Epithelial cell of esophagus (primary cell): ENCODE measurements around the gene NOL4L.

Experiments used
- DNase-seq: peaks from one replicate; pipeline ENCODE4 v3.0.0; 2010; ENCODE audit warnings: low read depth
- H3K4me3 ChIP-seq: 2 replicates; pipeline ENCODE4 v1.5.1; 2011; ENCODE audit warnings: mild to moderate bottlenecking, low read length, control low read depth
- TF ChIP-seq, protein P1 (sequence below): IDR thresholded peaks from 2 replicates; pipeline ENCODE4 v1.5.1; 2011; ENCODE audit warnings: low read depth, mild to moderate bottlenecking, low read length, control low read depth, inconsistent platforms; ENCODE audit not compliant: insufficient read depth; ENCODE audit errors: missing control alignments

The NOL4L gene

DNA sequence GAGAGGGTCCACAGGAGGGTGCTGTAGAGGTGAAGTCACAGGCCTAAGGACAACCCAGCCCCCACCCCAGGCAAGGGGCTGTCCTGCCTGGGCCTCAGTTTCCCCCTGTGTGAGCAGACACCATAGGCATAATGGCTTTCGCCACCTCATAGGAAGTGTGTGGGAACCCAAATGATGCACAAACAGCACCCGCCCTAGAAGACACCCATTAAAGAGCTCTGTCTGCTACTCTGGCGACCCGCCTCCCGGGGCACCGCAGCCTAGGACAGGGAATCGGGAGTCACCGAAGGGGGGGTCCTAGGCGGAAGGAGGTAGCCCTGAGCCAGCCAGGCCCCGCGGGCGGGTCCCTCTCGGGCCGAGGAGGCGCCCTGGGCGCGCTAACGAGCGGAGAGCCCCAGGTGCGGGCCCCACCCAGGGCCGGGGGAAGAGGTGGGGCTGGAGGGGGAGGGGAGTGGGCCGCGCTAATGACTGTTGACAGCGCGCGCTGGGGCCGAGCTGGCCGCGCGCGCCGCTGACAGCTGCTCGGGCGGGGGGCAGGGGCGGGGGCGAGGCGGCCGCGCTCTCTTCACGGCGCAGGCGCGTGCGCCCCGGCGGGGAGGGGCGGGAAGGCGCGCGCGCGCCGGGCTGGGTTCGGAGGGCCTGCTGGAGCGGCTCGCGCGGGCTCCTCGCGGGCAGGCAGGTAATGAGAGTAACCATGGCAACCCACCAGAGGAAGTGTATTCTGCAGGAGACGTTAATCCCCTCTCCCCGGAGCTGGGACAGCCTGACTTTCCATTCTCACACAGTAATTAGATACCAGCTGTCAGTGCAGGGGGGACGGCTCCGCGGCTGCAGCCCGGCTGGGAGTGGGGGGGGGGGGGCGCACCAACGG lies 48.9 kb downstream of the NOL4L start:
- DNase-seq: no peak

DNA sequence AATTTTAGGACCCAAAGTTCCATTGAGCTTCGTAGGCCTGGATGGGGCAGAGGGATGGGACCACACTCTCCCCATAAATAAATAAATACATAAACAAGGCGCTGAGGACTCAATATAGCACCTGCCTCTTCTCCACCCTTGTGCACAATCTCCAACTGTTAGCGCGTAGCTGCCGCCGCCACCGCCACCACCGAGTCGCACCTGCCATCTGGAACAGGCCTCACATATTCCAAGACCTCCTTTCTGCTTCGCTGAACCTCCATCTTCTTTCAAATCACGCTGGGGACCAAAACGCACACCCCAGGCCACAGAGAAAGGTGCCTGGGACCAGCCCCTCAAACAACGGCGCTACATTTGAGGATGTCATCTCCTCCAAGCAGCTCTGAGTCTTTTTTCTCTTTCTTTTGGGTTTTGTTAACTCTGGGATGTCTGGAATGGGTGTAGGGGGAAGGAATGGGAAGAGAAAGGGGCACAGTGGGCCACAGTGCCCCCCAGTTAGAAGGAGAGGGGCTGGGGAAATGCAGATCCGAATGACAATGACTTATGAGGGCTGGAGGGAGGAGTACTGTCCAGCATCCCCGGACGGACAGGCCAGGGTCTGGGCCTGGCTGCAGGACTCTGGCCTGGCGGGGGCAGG lies 49.7 kb downstream of the NOL4L start:
- TF ChIP-seq, protein P1, sequence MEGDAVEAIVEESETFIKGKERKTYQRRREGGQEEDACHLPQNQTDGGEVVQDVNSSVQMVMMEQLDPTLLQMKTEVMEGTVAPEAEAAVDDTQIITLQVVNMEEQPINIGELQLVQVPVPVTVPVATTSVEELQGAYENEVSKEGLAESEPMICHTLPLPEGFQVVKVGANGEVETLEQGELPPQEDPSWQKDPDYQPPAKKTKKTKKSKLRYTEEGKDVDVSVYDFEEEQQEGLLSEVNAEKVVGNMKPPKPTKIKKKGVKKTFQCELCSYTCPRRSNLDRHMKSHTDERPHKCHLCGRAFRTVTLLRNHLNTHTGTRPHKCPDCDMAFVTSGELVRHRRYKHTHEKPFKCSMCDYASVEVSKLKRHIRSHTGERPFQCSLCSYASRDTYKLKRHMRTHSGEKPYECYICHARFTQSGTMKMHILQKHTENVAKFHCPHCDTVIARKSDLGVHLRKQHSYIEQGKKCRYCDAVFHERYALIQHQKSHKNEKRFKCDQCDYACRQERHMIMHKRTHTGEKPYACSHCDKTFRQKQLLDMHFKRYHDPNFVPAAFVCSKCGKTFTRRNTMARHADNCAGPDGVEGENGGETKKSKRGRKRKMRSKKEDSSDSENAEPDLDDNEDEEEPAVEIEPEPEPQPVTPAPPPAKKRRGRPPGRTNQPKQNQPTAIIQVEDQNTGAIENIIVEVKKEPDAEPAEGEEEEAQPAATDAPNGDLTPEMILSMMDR: no peak
- DNase-seq: no peak
- H3K4me3 ChIP-seq: no peak overlapping the region

More for the DNA sequence above, 48.9 kb downstream of the NOL4L start:
- peak overlapping the region; percentile 36 for H3K4me3 ChIP-seq
- TF ChIP-seq, protein P1: no peak

DNA sequence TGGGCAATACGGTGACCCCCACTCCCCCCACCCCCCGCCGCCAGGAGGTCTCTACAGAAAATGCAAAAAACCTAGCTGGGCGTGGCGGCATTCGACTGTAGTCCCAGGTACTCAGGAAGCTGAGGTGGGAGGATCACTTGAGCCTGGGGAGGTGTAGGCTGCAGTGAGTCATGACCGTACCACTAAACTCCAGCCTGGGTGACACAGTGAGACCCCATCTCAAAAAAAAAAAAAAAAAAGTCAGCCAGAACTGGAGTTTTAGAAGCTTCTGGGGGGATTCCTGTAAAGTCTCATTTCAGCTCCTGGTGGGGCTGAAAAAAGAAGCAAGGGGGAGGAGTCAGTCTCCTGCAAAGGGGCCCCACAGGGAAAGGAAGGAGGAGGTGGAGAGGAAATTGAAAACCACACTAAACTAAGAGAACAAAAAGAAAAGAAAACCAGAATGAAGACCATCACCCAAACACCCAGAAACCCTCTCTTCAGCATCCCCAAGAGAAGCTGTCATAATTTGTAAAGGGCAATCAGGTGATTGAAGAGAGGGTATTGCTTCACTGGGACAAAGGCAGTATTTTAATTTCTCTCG lies 50.4 kb downstream of the NOL4L start:
- H3K4me3 ChIP-seq: no peak overlapping the region
- TF ChIP-seq, protein P1: no peak
- no peak for DNase-seq

DNA sequence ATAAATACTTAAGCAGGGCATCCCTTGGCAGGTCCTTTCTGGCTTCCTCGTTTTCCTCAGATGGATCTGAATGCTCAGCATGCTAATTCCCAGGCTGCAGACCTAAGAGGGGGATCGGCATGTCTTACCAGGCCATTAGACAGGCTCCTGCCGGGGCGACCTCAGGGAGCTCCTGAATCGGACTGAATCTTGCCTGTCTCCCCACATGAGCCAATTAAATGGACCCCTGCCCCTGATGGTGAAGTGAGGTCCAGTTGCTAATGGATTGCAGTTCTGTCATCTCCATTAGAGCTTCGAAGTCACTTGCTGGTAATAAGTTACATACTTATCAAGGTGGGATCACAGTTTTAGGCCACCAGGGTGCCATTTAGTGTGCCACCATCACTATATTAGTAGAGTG lies 51.4 kb downstream of the NOL4L start:
- TF ChIP-seq, protein P1: no peak
- no peak for DNase-seq
- no peak overlapping the region for H3K4me3 ChIP-seq

DNA sequence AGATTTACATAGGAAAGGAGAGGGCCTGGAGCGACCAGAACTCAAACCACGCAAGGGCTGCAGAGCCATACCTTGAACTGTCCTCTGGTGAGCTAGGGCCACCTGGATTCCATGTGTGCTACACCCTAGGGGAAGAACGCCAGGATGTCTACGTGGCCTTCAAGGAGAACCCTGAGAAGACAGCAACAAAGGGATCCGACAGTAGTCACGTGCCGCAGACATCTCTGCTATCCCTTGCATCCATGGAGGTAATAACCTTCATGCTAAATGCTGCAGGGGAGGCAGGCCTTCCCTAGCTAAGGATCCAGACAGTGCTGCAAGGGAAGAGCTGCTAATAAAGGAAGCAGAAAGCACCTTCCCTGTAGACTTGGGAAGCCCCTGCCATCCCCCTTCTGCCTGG lies 52.9 kb downstream of the NOL4L start:
- DNase-seq: no peak
- no peak overlapping the region for H3K4me3 ChIP-seq
- TF ChIP-seq, protein P1: no peak

DNA sequence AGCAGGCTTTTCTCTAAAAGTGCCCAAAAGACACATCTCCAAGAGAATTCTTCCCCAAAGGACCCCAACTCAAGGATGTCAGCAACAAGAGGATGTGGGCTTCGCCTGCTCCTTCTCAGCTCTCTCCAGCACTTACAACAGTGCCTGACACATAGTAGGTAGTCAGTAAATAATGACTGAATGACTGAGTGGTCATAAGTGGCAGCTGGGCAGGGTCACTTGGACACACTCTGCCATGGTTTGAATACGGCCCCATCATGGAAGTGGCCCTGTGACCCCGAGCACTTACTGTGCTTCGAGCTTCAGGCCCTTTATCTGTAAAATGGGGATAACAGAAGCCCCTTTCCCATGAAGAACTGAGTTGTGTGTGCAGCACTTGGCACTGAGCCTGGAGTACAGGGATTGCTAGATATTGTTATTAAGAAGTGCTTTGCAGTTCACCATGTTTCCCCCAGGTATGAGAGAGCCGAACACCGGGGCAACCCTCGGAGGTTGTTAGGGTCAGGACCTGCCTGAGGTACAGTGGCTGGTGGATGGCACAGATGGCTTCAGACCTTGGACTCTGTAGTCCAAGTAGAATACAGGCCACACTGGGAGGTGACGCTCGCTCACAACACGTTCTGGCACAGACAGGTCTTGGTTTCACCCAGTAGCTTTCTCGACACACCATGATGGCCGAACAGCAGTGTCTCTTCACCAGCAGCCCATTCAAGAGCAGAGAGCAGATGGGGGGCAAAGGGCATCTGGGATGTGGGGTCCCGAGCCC lies 56.0 kb downstream of the NOL4L start:
- H3K4me3 ChIP-seq: no peak overlapping the region
- no peak for DNase-seq
- TF ChIP-seq, protein P1: no peak
